GM13976 (cell line): Measurements from ENCODE around the gene ADAMTS19.

Experiments used
- DNase-seq: peaks from one replicate; pipeline ENCODE4 v3.0.0; 2012; ENCODE audit warnings: low spot score
- CTCF ChIP-seq: IDR thresholded peaks from 2 replicates; pipeline ENCODE4 v1.5.1; 2012; ENCODE audit warnings: borderline replicate concordance, mild to moderate bottlenecking; ENCODE audit not compliant: insufficient read depth; ENCODE audit errors: extremely low read depth, missing control alignments, control extremely low read depth
- in situ Hi-C: fragments of 300-500 bp; cut with MboI; formaldehyde crosslinking; loops from one replicate; pipeline ENCODE4 v1.12.0; 2022; ENCODE audit warnings: low sequenced_read_pairs, mixed read lengths, inconsistent platforms; ENCODE audit not compliant: unreplicated experiment

Gene ADAMTS19

GRCh38 chr5:129760636-129761325 lies 300.7 kb downstream of the ADAMTS19 start:
- in situ Hi-C loops, result no loop called here
- no peak for DNase-seq

GRCh38 chr5:129763651-129764050 lies 303.6 kb downstream of the ADAMTS19 start:
- no peak for DNase-seq
- TF ChIP-seq CTCF, result no peak
- in situ Hi-C loops, result no loop called here

More at GRCh38 chr5:129760636-129761325, 300.7 kb downstream of the ADAMTS19 start:
- TF ChIP-seq CTCF, result no peak

DNA sequence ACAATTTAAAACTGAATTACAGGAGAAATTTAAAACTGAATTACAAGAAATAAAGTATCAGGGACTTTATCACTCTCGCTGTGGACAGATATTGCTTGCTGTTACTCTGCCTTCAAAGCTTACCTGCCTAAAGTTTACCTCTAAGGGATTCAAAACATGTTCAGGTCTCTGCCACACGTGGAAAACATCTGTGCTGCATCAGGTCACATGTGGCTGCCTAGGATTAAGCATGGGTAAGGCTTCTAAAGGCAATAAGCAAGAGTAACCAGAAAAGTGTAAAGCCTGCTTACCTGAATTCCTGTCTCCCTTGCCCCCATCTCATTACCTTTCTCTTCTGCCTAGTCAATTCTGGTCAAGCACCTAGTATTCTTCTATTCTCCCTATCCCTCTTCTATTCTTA lies 306.7 kb downstream of the ADAMTS19 start:
- no peak for TF ChIP-seq CTCF

DNA sequence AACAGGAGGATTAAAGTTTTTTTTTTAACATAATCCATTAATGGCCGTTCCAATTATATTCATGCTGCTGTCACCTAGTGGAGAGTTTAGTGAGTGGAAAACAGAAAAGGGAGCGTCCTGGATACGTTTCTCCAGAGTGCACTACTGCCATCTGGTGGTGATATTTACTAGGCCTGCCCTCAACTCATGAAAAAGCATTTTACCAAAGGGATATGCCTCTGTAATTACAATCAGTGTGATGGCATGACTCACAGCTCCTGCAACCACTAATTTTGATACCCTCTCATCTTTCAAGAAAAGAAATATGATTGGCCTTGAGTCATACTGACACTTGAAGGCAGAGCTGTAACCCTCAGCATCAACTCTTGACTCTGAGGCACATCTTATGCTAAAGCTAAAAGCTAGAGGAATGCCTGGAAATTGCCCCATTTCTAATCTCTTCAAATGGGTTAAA lies 307.9 kb downstream of the ADAMTS19 start:
- peak; percentile 88 for TF ChIP-seq CTCF
- in situ Hi-C loops, result no loop called here
- peak; percentile 63 for DNase-seq

More for the DNA sequence above, 306.7 kb downstream of the ADAMTS19 start:
- no peak for DNase-seq
- in situ Hi-C loops, result no loop called here

- DNase-seq, result no peak
- in situ Hi-C loops, result no loop called here
- no peak for TF ChIP-seq CTCF
Measured at GRCh38 chr5:129768735-129769134, 308.6 kb downstream of the ADAMTS19 start.

DNA sequence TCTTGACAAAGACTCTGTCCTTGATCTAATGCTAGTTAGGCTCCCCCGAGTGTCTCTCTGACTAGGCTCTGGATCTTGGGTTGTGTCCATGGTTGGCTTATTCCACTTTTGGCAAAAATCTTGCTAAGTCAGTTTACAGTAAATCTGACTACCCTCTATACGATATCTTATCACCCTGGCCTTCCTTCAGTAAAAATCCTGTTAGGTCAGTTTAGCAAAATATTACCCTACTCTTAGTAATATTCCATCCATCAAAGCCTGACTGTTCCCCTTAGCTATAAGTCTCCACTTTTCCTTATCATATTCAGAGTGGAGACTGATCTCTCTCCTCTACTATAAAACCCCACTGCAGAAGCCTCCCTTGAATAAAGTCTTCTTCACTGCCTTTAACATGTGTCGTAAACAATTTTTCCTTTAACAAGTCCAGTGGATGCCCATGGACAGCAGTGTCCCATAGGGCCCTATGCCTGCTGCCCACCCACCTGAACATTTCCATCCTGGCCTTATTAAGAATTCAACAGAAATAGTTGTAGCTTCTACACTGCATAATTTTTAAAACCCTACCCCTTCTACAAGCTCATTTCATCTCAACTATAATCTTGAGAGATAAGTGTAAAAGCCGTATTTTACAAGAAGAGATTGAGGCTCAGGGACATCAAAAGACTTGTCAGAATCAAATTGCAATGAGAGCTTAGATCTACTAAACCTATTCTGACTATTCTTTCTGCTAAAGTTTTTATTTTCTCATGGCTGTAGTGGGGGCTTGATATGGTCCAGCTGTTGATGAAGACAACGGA lies 310.1 kb downstream of the ADAMTS19 start:
- no peak for DNase-seq
- in situ Hi-C loops, result loop anchor here (10.0 kb wide), 1 partner anchor 85 kb away; no protein-coding TSS in a partner anchor
- no peak for TF ChIP-seq CTCF
